BJ (cell line): Measurements from ENCODE around the gene DNAI2. TPM values are rescaled to one million over a fixed set of nuclear protein-coding genes. Genes with fewer than 3 reads are reported as not detected.

ENCODE experiments used
- CTCF ChIA-PET: fragments of 350-600 bp; formaldehyde crosslinking; extraction: SDS; loops from one replicate; lab custom pipeline; 2021; ENCODE audit warnings: antibody characterized with exemption, inconsistent platforms; lab: Yijun Ruan, JAX
- POLR2A ChIA-PET: fragments of 300-600 bp; sonication (Branson Sonifier 250); formaldehyde crosslinking; extraction: SDS; loops from one replicate; lab custom pipeline; 2021; ENCODE audit warnings: antibody characterized with exemption; lab: Charles Lee
- DNase-seq: peaks from one replicate; pipeline ENCODE4 v3.0.0-alpha.2; 2011; ENCODE audit warnings: low read depth
- H3K27me3 ChIP-seq: 2 replicates; pipeline ENCODE4 v1.6.0; 2011; ENCODE audit warnings: low read length; ENCODE audit not compliant: control insufficient read depth, insufficient read depth
- H3K36me3 ChIP-seq: 2 replicates; pipeline ENCODE4 v1.5.1; 2011; ENCODE audit warnings: low read length; ENCODE audit not compliant: control insufficient read depth, insufficient read depth
- H3K4me3 ChIP-seq: 2 replicates; pipeline ENCODE4 v1.5.1; 2011; ENCODE audit warnings: low read depth, mild to moderate bottlenecking, control low read depth, low read length
- CTCF ChIP-seq: IDR thresholded peaks from 2 replicates; pipeline ENCODE4 v1.5.1; 2011; ENCODE audit warnings: low read depth, mild to moderate bottlenecking, control low read depth, inconsistent platforms, low read length, moderate library complexity; ENCODE audit not compliant: insufficient read depth
- polyA plus RNA-seq: library from polyadenylated mRNA; depleted of rRNA; stranded (reverse); fragments of >200 nt; gene quantifications from 2 replicates; pipeline ENCODE4 v1.2.3, GENCODE V29; 2011

The DNAI2 gene
- polyA plus RNA-seq, 1 experiment = not detected

- POLR2A ChIA-PET = no interaction called here
- DNase-seq = no peak
Observed at GRCh38 chr17:74245145-74245831, 28.7 kb upstream of the DNAI2 start.

GRCh38 chr17:74245871-74246270 is 28.2 kb upstream of the DNAI2 start:
- no peak for DNase-seq
- Histone ChIP-seq H3K36me3 (no peaks in the 10 kb centered on the region), H3K27me3 (no peaks in the 10 kb centered on the region), H3K4me3 (no peak overlapping the region)
- CTCF ChIA-PET = no interaction called here
- no peak for TF ChIP-seq CTCF
- POLR2A ChIA-PET = no interaction called here

More at GRCh38 chr17:74245145-74245831, 28.7 kb upstream of the DNAI2 start:
- TF ChIP-seq CTCF = no peak
- no peaks in the 10 kb centered on the region for H3K36me3 ChIP-seq
- no peak overlapping the region for H3K4me3 ChIP-seq
- no peaks in the 10 kb centered on the region for H3K27me3 ChIP-seq
- CTCF ChIA-PET = no interaction called here

- DNase-seq = no peak
- Histone ChIP-seq H3K27me3 (no peaks in the 10 kb centered on the region), H3K36me3 (no peaks in the 10 kb centered on the region), H3K4me3 (no peak overlapping the region)
- no peak for TF ChIP-seq CTCF
- ChIA-PET POLR2A (no interaction called here), CTCF (no interaction called here)
Observed at GRCh38 chr17:74249590-74250270, 24.3 kb upstream of the DNAI2 start.

- CTCF ChIA-PET = no interaction called here
- no peaks in the 10 kb centered on the region for H3K27me3 ChIP-seq
- DNase-seq = no peak
- H3K36me3 ChIP-seq = no peaks in the 10 kb centered on the region
- TF ChIP-seq CTCF = no peak
- POLR2A ChIA-PET = no interaction called here
- no peak overlapping the region for H3K4me3 ChIP-seq
Observed at GRCh38 chr17:74250324-74250995, 23.6 kb upstream of the DNAI2 start.

- Histone ChIP-seq H3K27me3 (no peaks in the 10 kb centered on the region), H3K36me3 (no peaks in the 10 kb centered on the region), H3K4me3 (no peak overlapping the region)
- DNase-seq = no peak
- ChIA-PET POLR2A (no interaction called here), CTCF (no interaction called here)
- TF ChIP-seq CTCF = no peak
Observed at GRCh38 chr17:74251051-74251450, 23.0 kb upstream of the DNAI2 start.
